Heart right ventricle (tissue), 16 donors: ENCODE measurements around the gene KSR2. TPM values are rescaled to one million over a fixed set of nuclear protein-coding genes. Genes with fewer than 3 reads are reported as not detected.

Experiments
- ATAC-seq, 8 donors: fragments of 200-7000 bp; cut with Tn5 transposase; one replicate each; pipeline ENCODE4 v1.9.1; 2020; ENCODE audit warnings: mild to moderate bottlenecking in 8 of 8, moderate library complexity in 8 of 8, moderate number of reproducible peaks in 1 of 8
- DNase-seq, 2 donors: peaks; one replicate each; pipeline ENCODE4 v3.0.0-alpha.2; 2020
- H3K27ac ChIP-seq, 10 donors: fragments of 200-600 bp; sonication (generic) in 2 of 10; one replicate each; pipeline versions ENCODE4 v1.5.0 to v1.8.0; 2020 to 2022; ENCODE audit warnings: mild to moderate bottlenecking in 3 of 10
- H3K27me3 ChIP-seq, 7 donors: fragments of 200-600 bp; one replicate each; pipeline ENCODE4 v1.8.0; 2021 to 2022; ENCODE audit warnings: mild to moderate bottlenecking in 2 of 7
- H3K36me3 ChIP-seq, 9 donors: fragments of 200-600 bp; sonication (generic) in 1 of 9; one replicate each; pipeline versions ENCODE4 v1.5.0 to v1.8.0; 2020 to 2022; ENCODE audit warnings: mild to moderate bottlenecking in 2 of 9
- H3K4me1 ChIP-seq, 9 donors: fragments of 200-600 bp; sonication (generic) in 1 of 9; one replicate each; pipeline versions ENCODE4 v1.5.0 to v1.8.0; 2020 to 2022; ENCODE audit warnings: mild to moderate bottlenecking in 4 of 9
- H3K4me3 ChIP-seq, 10 donors: fragments of 200-600 bp; sonication (generic) in 2 of 10; one replicate each; pipeline versions ENCODE4 v1.5.0 to v1.8.0; 2020 to 2022; ENCODE audit warnings: mild to moderate bottlenecking in 7 of 10, moderate library complexity in 2 of 10
- H3K9me3 ChIP-seq, 11 donors: fragments of 200-600 bp in 10 of 11; sonication (generic) in 2 of 11; one replicate each; pipeline versions ENCODE4 v1.5.0 to v1.8.0; 2013 to 2022; ENCODE audit warnings: mild to moderate bottlenecking in 2 of 11, control low read depth in 1 of 11, moderate library complexity in 1 of 11
- CTCF ChIP-seq, 9 donors: fragments of 200-600 bp; sonication (generic) in 2 of 9; IDR thresholded peaks; one replicate each; pipeline versions ENCODE4 v1.5.0 to v1.8.0; 2021 to 2022; ENCODE audit warnings: antibody characterized with exemption in 9 of 9, mild to moderate bottlenecking in 5 of 9, moderate library complexity in 1 of 9
- WGBS, 2 donors: extraction: QIAGEN DNeasy Blood & Tissue Kit; methylation state at CpG; one replicate each; pipeline ENCODE4 v1.1.7; 2013; ENCODE audit warnings: inconsistent platforms in 1 of 2; 5-methylcytosine and 5-hydroxymethylcytosine counted together
- intact Hi-C, 10 donors: fragments of 100-400 bp; cut with DNase I; formaldehyde crosslinking; loops; one replicate each; pipeline versions ENCODE4 v1.11.1 to v1.14.2; 2022
- polyA plus RNA-seq, 2 donors: library from polyadenylated mRNA; stranded (reverse); fragments of 200-250 nt; gene quantifications; one replicate each; pipeline ENCODE4 v1.2.3, GENCODE V29; 2013
- total RNA-seq, 10 donors: library from RNA; stranded (reverse); fragmentation: NEBNext Ultra II Directional in 3 of 10; extraction: Animal tissue kit (Norgen Biotek cat#: 25700) in 3 of 10; gene quantifications; one replicate each; pipeline versions ENCODE4 v1.2.1 to v1.2.4, GENCODE V29; 2021 to 2023
- donor health status: Arrhythmogenic right ventricular cardiomyopathy.
- donor health status: ischemic (EF 13 %, LVEDD 7.1; RV severe dilation, severe dysfunction).
- donor health status: healthy with polysubstance abuse.
- donor health status: DM: no; HTN: yes; CAD: no.
- donor health status: DM: no; HTN: no; CAD: no.
- donor health status: ischemic (EF 25% LVEDD 6.9; RV normal size, moderate dysfunction).
- donor health status: ischemic (EF 25% LVEDD 5.7; RV mildly dilated, moderate dysfunction).
- donor health status: healthy.
- donor health status: DM: yes; HTN: yes; CAD: no.
- donor health status: Ischemic cardiomyopathy.
- donor health status: ischemic (EF 35%, LVEDD 5.7; RV mildly dilated, moderate dysfunction).
- donor health status: nonischemic (EF 11% LVEDD 7.7; RV severe dilation, severe dysfunction).
- donor health status: DM: yes; HTN: yes; CAD: no.
- donor health status: PGD.
- donor health status: ischemic (EF 29% LVEDD 5.4; RV normal size, mild dysfunction).
- donor health status: nonischemic (EF 23%, LVEDD 6.1; RV moderate dilation, normal function).

Gene KSR2
- total and polyA plus RNA-seq, 12 donors, result 0.02 TPM; not detected in 9

GRCh38 chr12:117513353-117513752 is 455.4 kb downstream of the KSR2 start:
- Histone ChIP-seq H3K27ac (peak overlapping the region in 7 of 10 donors; percentile 29 to 71 (median 52)), H3K4me1 (peaks cover 0 to 9% (median 0%) of the 10 kb centered on the region in 9 donors), H3K9me3 (peaks cover 0 to 8% (median 0%) of the 10 kb centered on the region in 11 donors), H3K4me3 (no peak overlapping the region), H3K27me3 (peaks cover 0 to 2% (median 0%) of the 10 kb centered on the region in 7 donors), H3K36me3 (no peaks in the 10 kb centered on the region)
- ATAC-seq, result peak in 6 of 8 donors; percentile 38 to 62 (median 52)
- TF ChIP-seq CTCF (IDR thresholded peaks at IDR 0.05), result no peak
- no peak for DNase-seq
- intact Hi-C loops, result no loop called here
- WGBS, 2 donors, result 54 to 66% methylated on average over 4 of the region's 4 CpGs

- TF ChIP-seq CTCF (IDR thresholded peaks at IDR 0.05), result no peak
- ATAC-seq, result no peak
Measured at GRCh38 chr12:117508468-117508867, 460.3 kb downstream of the KSR2 start.

GRCh38 chr12:117507548-117507947 is 461.2 kb downstream of the KSR2 start:
- no peak for ATAC-seq
- no peak for DNase-seq
- Histone ChIP-seq H3K36me3 (no peaks in the 10 kb centered on the region), H3K27ac (no peak overlapping the region), H3K27me3 (peaks cover 0 to 9% (median 0%) of the 10 kb centered on the region in 7 donors), H3K9me3 (peaks cover 0 to 3% (median 0%) of the 10 kb centered on the region in 11 donors), H3K4me1 (peaks cover 0 to under 1% (median 0%) of the 10 kb centered on the region in 9 donors), H3K4me3 (no peak overlapping the region)
- TF ChIP-seq CTCF (IDR thresholded peaks at IDR 0.05), result no peak
- intact Hi-C loops, result no loop called here
- WGBS, 2 donors, result 23 to 27% methylated on average over 3 of the region's 3 CpGs

More at GRCh38 chr12:117508468-117508867, 460.3 kb downstream of the KSR2 start:
- H3K36me3 ChIP-seq, result no peaks in the 10 kb centered on the region
- no peak overlapping the region for H3K4me3 ChIP-seq
- H3K27me3 ChIP-seq, result peaks cover 0 to 9% (median 0%) of the 10 kb centered on the region in 7 donors
- no peaks in the 10 kb centered on the region for H3K9me3 ChIP-seq
- H3K4me1 ChIP-seq, result peaks cover 0 to 3% (median 0%) of the 10 kb centered on the region in 9 donors
- no peak for DNase-seq
- H3K27ac ChIP-seq, result no peak overlapping the region
- intact Hi-C loops, result no loop called here

GRCh38 chr12:117506333-117506732 is 462.5 kb downstream of the KSR2 start:
- 59 to 82% methylated on average over 1 of the region's 1 CpG for WGBS, 2 donors
- TF ChIP-seq CTCF (IDR thresholded peaks at IDR 0.05), result no peak
- Histone ChIP-seq H3K27ac (no peak overlapping the region), H3K4me1 (peaks cover 0 to 12% (median 5%) of the 10 kb centered on the region in 9 donors), H3K4me3 (no peak overlapping the region), H3K9me3 (peaks cover 0 to 3% (median 0%) of the 10 kb centered on the region in 11 donors), H3K27me3 (peaks cover 0 to 13% (median 0%) of the 10 kb centered on the region in 7 donors), H3K36me3 (no peaks in the 10 kb centered on the region)
- DNase-seq (no peak), ATAC-seq (no peak)
- intact Hi-C loops, result no loop called here
